Pancreas (tissue), 10 donors: ENCODE measurements around the gene SLC9A5. TPM values are rescaled to one million over a fixed set of nuclear protein-coding genes. Genes with fewer than 3 reads are reported as not detected.

Experiments
- ATAC-seq, 4 donors: fragments of 200-7000 bp; cut with Tn5 transposase; one replicate each; pipeline versions ENCODE4 v1.8.0 to v1.9.1; 2020; ENCODE audit warnings: mild to moderate bottlenecking in 4 of 4, moderate library complexity in 4 of 4
- DNase-seq, 6 donors: peaks; one replicate each; pipeline ENCODE4 v3.0.0-alpha.2; 2020
- FAIRE-seq: peaks from 2 replicates; lab custom pipeline; 2012; peaks lifted over from hg19 to GRCh38; lab: Jason Lieb, UNC
- H3K27ac ChIP-seq, 4 donors: fragments of 200-600 bp; sonication (generic); 1 replicate in 3 of 4; 2 replicates in 1 of 4; pipeline versions ENCODE4 v1.5.0 to v1.8.0; 2020
- H3K27me3 ChIP-seq, 4 donors: fragments of 200-600 bp; one replicate each; pipeline ENCODE4 v1.8.0; 2021
- H3K36me3 ChIP-seq, 3 donors: fragments of 200-600 bp; sonication (generic) in 1 of 3; one replicate each; pipeline versions ENCODE4 v1.5.0 to v1.8.0; 2020 to 2021
- H3K4me1 ChIP-seq, 3 donors: fragments of 200-600 bp; one replicate each; pipeline ENCODE4 v1.8.0; 2021
- H3K4me3 ChIP-seq, 4 donors: fragments of 200-600 bp; sonication (generic) in 2 of 4; one replicate each; pipeline versions ENCODE4 v1.5.0 to v1.8.0; 2020 to 2021
- H3K9me3 ChIP-seq, 4 donors: fragments of 200-600 bp; one replicate each; pipeline ENCODE4 v1.8.0; 2021
- CTCF ChIP-seq, 4 donors: fragments of 200-600 bp; sonication (generic) in 3 of 4; IDR thresholded peaks; one replicate each; pipeline versions ENCODE4 v1.5.0 to v1.8.0; 2021; ENCODE audit warnings: antibody characterized with exemption in 4 of 4
- WGBS, 2 donors: extraction: QIAGEN DNeasy Blood & Tissue Kit; methylation state at CpG; one replicate each; pipeline ENCODE4 v1.1.7; 2013; 5-methylcytosine and 5-hydroxymethylcytosine counted together
- intact Hi-C, 3 donors: fragments of 100-400 bp; cut with DNase I; formaldehyde crosslinking; loops; one replicate each; pipeline versions ENCODE4 v1.11.1 to v1.14.2; 2022
- polyA plus RNA-seq, 2 donors: library from polyadenylated mRNA; stranded (reverse); fragments of 200-250 nt; gene quantifications; one replicate each; pipeline ENCODE4 v1.2.3, GENCODE V29; 2013
- total RNA-seq, 6 donors: library from RNA; stranded (reverse); fragmentation: NEBNext Ultra II Directional in 4 of 6; extraction: Animal tissue kit (Norgen Biotek cat#: 25700) in 4 of 6; gene quantifications; one replicate each; pipeline versions ENCODE4 v1.2.1 to v1.2.4, GENCODE V29; 2021 to 2023
- donor health status: healthy with polysubstance abuse.
- donor health status: DM: no; HTN: no; CAD: no; lungs with moderate emphysema.
- donor health status: DM: no; HTN: no; CAD: no.
- donor health status: control.
- donor health status: control.
- donor health status: Bipolar disorder and iron deficiency.
- donor health status: DM: yes; HTN: yes; CAD: no.
- donor health status: DM: no; HTN: no; CAD: no.
- donor health status: DM: no; HTN: no; CAD: no.
- donor health status: DM: yes; HTN: yes; CAD: no.

SLC9A5 gene
- total and polyA plus RNA-seq, 8 donors, result 0.22 to 1.5 (median 0.56) TPM

- no peaks in the 10 kb centered on the region for H3K27me3 ChIP-seq
- peak overlapping the region in 2 of 4 donors; percentile 37 to 97 for H3K4me3 ChIP-seq
- intact Hi-C loops, result no loop called here
- no peaks in the 10 kb centered on the region for H3K36me3 ChIP-seq
- H3K9me3 ChIP-seq, result no peaks in the 10 kb centered on the region
- ATAC-seq (no peak), DNase-seq (peak in 1 of 6 donors; percentile 15), FAIRE-seq (no peak)
- TF ChIP-seq CTCF (IDR thresholded peaks at IDR 0.05), result no peak
- no peak overlapping the region for H3K27ac ChIP-seq
- peaks cover 0 to 18% (median 8%) of the 10 kb centered on the region in 3 donors for H3K4me1 ChIP-seq
- 4 to 10% methylated on average over 7 of the region's 7 CpGs for WGBS, 2 donors
Observed at GRCh38 chr16:67248073-67248400, 742 bp upstream of the SLC9A5 start.

GRCh38 chr16:67249178-67250044 lies 632 bp downstream of the SLC9A5 start:
- peak in 2 of 6 donors; percentile 19 to 38 for DNase-seq
- TF ChIP-seq CTCF (IDR thresholded peaks at IDR 0.05), result no peak

GRCh38 chr16:67250045-67250327 lies 1.2 kb downstream of the SLC9A5 start:
- H3K4me1 ChIP-seq, result peaks cover 0 to 12% (median 8%) of the 10 kb centered on the region in 3 donors
- no peak overlapping the region for H3K4me3 ChIP-seq
- no peak overlapping the region for H3K27ac ChIP-seq
- TF ChIP-seq CTCF (IDR thresholded peaks at IDR 0.05), result no peak
- intact Hi-C loops, result no loop called here
- no peaks in the 10 kb centered on the region for H3K9me3 ChIP-seq
- H3K27me3 ChIP-seq, result no peaks in the 10 kb centered on the region
- FAIRE-seq, result no peak
- no peak for DNase-seq
- 70 to 79% methylated on average over 4 of the region's 4 CpGs for WGBS, 2 donors
- no peak for ATAC-seq
- H3K36me3 ChIP-seq, result no peaks in the 10 kb centered on the region

More at GRCh38 chr16:67249178-67250044, 632 bp downstream of the SLC9A5 start:
- WGBS, 2 donors, result 18 to 22% methylated on average over 22 of the region's 22 CpGs
- Histone ChIP-seq H3K27me3 (no peaks in the 10 kb centered on the region), H3K27ac (no peak overlapping the region), H3K36me3 (no peaks in the 10 kb centered on the region), H3K4me3 (peak overlapping the region in 3 of 4 donors; percentile 24 to 97 (median 37)), H3K9me3 (no peaks in the 10 kb centered on the region), H3K4me1 (peaks cover 0 to 15% (median 8%) of the 10 kb centered on the region in 3 donors)
- no peak for ATAC-seq
- intact Hi-C loops, result no loop called here
- no peak for FAIRE-seq

GRCh38 chr16:67252609-67253497 lies 4.1 kb downstream of the SLC9A5 start:
- no peaks in the 10 kb centered on the region for H3K27me3 ChIP-seq
- no peak overlapping the region for H3K27ac ChIP-seq
- DNase-seq (peak in 1 of 6 donors; percentile 8), FAIRE-seq (no peak), ATAC-seq (no peak)
- intact Hi-C loops, result no loop called here
- no peak for TF ChIP-seq CTCF (IDR thresholded peaks at IDR 0.05)
- no peaks in the 10 kb centered on the region for H3K36me3 ChIP-seq
- H3K4me3 ChIP-seq, result no peak overlapping the region
- WGBS, 2 donors, result 82 to 87% methylated on average over 4 of the region's 4 CpGs
- H3K9me3 ChIP-seq, result no peaks in the 10 kb centered on the region
- peaks cover 0 to 7% (median 4%) of the 10 kb centered on the region in 3 donors for H3K4me1 ChIP-seq
